Measurements from ENCODE around the gene MPRIP.

The MPRIP gene

DNA sequence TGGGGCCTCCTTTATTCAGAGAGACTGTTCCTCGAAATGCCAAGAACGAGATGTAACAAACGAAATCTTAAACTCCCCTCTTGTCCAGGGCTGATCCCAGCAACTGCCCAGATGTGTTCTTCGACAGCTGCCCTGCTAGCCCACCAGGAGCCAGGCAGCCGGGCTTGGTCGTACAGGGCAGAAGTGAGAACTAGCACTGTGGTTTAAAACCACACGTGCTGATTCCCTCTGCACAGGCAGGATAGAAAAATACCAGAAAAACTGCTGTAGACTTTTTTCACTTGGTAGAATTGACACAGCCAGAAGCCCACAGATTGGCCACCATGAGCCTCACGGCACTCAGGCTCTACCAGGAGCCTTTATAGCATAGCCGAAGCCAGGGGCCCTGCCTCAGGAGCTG is 130.7 kb downstream of the MPRIP start:
- TF ChIP-seq, protein P1, sequence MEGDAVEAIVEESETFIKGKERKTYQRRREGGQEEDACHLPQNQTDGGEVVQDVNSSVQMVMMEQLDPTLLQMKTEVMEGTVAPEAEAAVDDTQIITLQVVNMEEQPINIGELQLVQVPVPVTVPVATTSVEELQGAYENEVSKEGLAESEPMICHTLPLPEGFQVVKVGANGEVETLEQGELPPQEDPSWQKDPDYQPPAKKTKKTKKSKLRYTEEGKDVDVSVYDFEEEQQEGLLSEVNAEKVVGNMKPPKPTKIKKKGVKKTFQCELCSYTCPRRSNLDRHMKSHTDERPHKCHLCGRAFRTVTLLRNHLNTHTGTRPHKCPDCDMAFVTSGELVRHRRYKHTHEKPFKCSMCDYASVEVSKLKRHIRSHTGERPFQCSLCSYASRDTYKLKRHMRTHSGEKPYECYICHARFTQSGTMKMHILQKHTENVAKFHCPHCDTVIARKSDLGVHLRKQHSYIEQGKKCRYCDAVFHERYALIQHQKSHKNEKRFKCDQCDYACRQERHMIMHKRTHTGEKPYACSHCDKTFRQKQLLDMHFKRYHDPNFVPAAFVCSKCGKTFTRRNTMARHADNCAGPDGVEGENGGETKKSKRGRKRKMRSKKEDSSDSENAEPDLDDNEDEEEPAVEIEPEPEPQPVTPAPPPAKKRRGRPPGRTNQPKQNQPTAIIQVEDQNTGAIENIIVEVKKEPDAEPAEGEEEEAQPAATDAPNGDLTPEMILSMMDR (IDR thresholded peaks at IDR 0.05; ENCODE audit: extremely low read depth, insufficient read depth, missing control alignments) = no peak
- DNase-seq (ENCODE audit: low spot score) = no peak
- in situ Hi-C loops (cut with MboI; ENCODE audit: low pct_unique_long_range_greater_than_20kb, low sequenced_read_pairs, unreplicated experiment) = no loop called here

DNA sequence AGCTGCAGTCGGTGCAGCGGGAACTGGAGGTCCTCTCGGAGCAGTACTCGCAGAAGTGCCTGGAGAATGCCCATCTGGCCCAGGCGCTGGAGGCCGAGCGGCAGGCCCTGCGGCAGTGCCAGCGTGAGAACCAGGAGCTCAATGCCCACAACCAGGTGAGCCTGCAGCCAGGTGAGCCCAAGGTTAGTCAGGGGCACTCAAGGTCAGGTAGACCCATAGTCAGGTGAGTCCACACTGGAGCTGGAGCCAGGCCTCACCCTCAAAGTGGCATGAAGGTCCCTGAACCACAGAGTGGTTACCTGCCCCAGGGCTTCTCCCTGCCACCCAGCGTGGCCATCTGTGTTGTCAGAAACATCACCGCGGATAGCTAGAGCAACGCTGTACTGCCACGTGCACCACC is 131.7 kb downstream of the MPRIP start:
- in situ Hi-C loops (cut with MboI; ENCODE audit: low pct_unique_long_range_greater_than_20kb, low sequenced_read_pairs, unreplicated experiment) = no loop called here
- no peak for DNase-seq (ENCODE audit: low spot score)
- TF ChIP-seq, protein P1 (IDR thresholded peaks at IDR 0.05; ENCODE audit: extremely low read depth, insufficient read depth, missing control alignments) = no peak

DNA sequence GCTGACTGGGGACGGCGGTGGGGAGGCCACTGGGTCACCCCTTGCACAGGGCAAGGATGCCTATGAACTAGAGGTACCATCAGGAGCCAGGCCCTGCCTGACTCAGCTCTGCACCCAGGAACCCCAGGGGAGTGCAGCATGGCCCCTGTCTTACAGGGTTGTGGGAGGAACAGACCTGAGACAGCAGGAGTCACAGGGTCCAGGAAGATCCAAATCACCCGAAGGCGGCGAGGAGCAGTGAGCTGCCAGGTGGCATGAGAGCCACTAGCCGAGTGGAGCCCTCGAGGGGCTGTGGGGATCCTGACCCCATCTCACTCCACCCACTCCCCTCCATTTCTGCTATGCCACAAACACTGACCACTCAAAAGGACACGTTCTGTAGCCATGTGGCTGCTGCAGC is 133.1 kb downstream of the MPRIP start:
- TF ChIP-seq, protein P1 (IDR thresholded peaks at IDR 0.05; ENCODE audit: extremely low read depth, insufficient read depth, missing control alignments) = no peak
- no peak for DNase-seq (ENCODE audit: low spot score)
- in situ Hi-C loops (cut with MboI; ENCODE audit: low pct_unique_long_range_greater_than_20kb, low sequenced_read_pairs, unreplicated experiment) = no loop called here

DNA sequence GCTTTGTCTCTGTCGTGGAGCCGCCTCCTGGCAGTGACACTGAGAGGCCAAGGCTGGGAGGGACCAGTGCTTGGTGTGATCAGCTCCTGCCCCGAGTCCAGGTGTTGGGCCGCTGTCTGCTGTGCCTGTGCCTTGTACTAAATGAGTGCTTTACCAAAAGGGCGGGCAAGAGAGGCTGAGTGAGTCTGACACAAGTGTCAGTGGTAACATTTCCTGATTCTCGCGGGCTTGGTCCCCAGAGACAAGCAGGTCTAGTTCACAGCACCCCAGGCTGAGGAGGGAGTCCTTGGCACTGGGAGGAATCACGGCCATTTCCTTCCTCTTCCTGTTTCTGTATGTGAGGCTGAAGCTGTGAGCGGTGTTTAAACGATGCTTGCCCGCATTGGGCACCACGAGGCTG is 133.7 kb downstream of the MPRIP start:
- in situ Hi-C loops (cut with MboI; ENCODE audit: low pct_unique_long_range_greater_than_20kb, low sequenced_read_pairs, unreplicated experiment) = no loop called here
- TF ChIP-seq, protein P1 (IDR thresholded peaks at IDR 0.05; ENCODE audit: extremely low read depth, insufficient read depth, missing control alignments) = no peak
- DNase-seq (ENCODE audit: low spot score) = no peak

DNA sequence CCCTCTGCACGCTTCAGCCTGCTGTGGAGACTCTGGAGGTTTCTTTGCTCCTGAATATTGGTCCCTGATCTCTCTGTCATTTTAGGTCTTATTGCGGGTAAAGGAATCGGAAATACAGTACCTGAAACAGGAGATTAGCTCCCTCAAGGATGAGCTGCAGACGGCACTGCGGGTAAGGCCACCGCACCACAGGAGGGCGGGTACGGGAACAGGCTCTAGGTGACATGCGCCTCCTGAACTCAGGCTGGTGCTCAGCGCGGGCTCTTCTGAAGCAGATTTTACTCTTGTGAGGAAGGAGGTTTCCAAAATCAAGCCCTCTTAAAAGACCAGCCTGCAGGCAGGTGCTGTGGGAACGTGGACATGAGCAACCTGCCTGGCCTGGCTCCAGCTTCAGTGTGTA is 134.1 kb downstream of the MPRIP start:
- in situ Hi-C loops (cut with MboI; ENCODE audit: low pct_unique_long_range_greater_than_20kb, low sequenced_read_pairs, unreplicated experiment) = no loop called here
- TF ChIP-seq, protein P1 (IDR thresholded peaks at IDR 0.05; ENCODE audit: extremely low read depth, insufficient read depth, missing control alignments) = no peak
- no peak for DNase-seq (ENCODE audit: low spot score)

DNA sequence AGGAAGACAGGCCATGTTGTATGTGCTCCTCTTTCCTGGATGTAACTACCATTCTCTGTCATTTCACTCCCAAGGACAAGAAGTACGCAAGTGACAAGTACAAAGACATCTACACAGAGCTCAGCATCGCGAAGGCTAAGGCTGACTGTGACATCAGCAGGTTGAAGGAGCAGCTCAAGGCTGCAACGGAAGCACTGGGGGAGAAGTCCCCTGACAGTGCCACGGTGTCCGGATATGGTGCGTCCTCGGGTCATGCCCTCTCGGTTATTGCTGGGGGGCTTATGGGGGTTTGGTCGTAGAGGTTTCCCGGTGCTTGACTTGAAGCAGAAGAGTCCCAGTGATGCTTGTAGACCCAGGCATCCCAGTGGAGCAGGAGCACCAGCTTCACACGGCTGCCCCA is 134.9 kb downstream of the MPRIP start:
- TF ChIP-seq, protein P1 (IDR thresholded peaks at IDR 0.05; ENCODE audit: extremely low read depth, insufficient read depth, missing control alignments) = no peak
- in situ Hi-C loops (cut with MboI; ENCODE audit: low pct_unique_long_range_greater_than_20kb, low sequenced_read_pairs, unreplicated experiment) = no loop called here

DNA sequence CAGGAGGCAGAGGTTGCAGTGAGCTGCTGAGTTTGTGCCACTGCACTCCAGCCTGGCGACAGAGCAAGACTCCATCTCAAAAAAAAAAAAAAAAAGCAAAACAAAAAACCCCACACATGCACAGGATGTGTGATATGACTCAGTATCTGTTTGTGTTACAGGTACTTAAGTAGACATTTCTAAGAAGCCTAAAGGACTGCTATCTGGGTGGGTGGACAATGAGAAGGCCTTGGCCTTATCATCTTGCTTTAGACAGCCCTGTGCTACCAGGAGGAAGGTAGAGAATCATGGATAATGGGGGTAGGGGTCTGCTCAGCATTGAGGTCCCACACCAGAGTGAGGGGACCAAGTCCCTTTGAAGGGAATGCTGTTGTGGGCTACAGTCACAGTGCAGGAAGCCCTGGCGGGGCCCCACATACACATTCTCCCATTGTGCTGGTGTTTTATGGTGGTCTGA is 137.1 kb downstream of the MPRIP start:
- DNase-seq (ENCODE audit: low spot score) = peak; percentile 82
- in situ Hi-C loops (cut with MboI; ENCODE audit: low pct_unique_long_range_greater_than_20kb, low sequenced_read_pairs, unreplicated experiment) = no loop called here
- TF ChIP-seq, protein P1 (IDR thresholded peaks at IDR 0.05; ENCODE audit: extremely low read depth, insufficient read depth, missing control alignments) = no peak

More for the DNA sequence above, 134.9 kb downstream of the MPRIP start:
- DNase-seq (ENCODE audit: low spot score) = no peak
